Fibroblast of mammary gland (primary cell): ENCODE results near the gene MARCHF2.

Experiments
- DNase-seq: peaks from one replicate; pipeline ENCODE4 v3.0.0-alpha.2; 2010; ENCODE audit warnings: low read depth
- H3K4me3 ChIP-seq: 2 replicates; pipeline ENCODE4 v1.5.1; 2011; ENCODE audit warnings: low read depth, mild to moderate bottlenecking, low read length, moderate library complexity; ENCODE audit not compliant: control insufficient read depth
- CTCF ChIP-seq: conservative IDR thresholded peaks from 2 replicates; pipeline ENCODE4 v1.5.1; 2011; ENCODE audit warnings: low read depth, low read length, inconsistent platforms; ENCODE audit not compliant: control insufficient read depth, insufficient read depth

The MARCHF2 gene

GRCh38 chr19:8461891-8462290 lies 48.8 kb downstream of the MARCHF2 start:
- H3K4me3 ChIP-seq: no peak overlapping the region
- no peak for DNase-seq
- TF ChIP-seq CTCF: no peak

- DNase-seq: no peak
- no peak overlapping the region for H3K4me3 ChIP-seq
- no peak for TF ChIP-seq CTCF
Observed at GRCh38 chr19:8462571-8462970, 49.5 kb downstream of the MARCHF2 start.

DNA sequence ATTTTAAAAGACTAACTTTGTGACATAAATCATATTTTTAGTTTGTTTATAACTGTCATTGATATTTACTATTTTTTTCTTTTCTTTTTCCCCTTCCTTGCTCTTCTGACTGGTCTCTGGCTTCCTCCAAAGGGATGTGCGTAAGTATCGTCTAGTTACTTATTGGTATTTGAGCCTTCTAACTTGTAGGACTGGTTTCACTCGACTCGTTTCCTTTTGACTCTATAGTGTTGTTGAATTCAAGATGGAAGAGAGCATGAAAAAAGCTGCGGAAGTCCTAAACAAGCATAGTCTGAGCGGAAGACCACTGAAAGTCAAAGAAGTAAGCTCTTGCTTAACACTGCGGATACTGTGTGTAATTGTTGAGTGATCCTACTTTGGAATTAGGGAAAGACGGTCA lies 50.3 kb downstream of the MARCHF2 start:
- DNase-seq: no peak
- no peak overlapping the region for H3K4me3 ChIP-seq
- TF ChIP-seq CTCF: no peak

GRCh38 chr19:8466018-8466417 lies 52.9 kb downstream of the MARCHF2 start:
- no peak for TF ChIP-seq CTCF
- no peak overlapping the region for H3K4me3 ChIP-seq
- no peak for DNase-seq

DNA sequence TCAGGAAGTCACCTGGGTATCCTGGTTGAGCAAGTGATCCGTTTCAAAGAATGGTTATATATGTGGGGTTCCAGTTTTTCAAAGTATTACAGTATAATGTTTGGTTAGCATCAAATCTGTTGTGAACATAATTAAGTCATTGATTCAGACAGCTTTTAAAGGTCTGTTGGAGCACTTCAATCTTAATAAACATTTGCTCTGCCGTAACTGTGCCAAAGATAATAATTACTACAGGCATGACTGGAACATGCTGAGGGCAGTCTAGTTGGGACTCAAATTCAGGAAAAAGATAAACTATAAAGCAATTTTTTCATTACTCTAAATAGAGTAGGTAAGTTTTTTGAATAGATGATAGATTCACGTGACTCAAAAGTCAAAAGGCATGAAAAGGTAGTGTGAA lies 55.0 kb downstream of the MARCHF2 start:
- DNase-seq: no peak
- no peak for TF ChIP-seq CTCF
- no peak overlapping the region for H3K4me3 ChIP-seq

GRCh38 chr19:8468761-8469373 lies 55.8 kb downstream of the MARCHF2 start:
- DNase-seq: peak; percentile 69
- no peak for TF ChIP-seq CTCF

GRCh38 chr19:8469613-8470368 lies 56.7 kb downstream of the MARCHF2 start:
- TF ChIP-seq CTCF: no peak
- no peak overlapping the region for H3K4me3 ChIP-seq
- DNase-seq: no peak

More at GRCh38 chr19:8468761-8469373, 55.8 kb downstream of the MARCHF2 start:
- H3K4me3 ChIP-seq: no peak overlapping the region
